GM12891 (cell line): Measurements from ENCODE around the gene KCNE1.
"Not testable (repeated sequence)": the region's sequence is repeated elsewhere in the genome, so short reads cannot be mapped to it uniquely, and the experiment has no call there.

Experiments used
- POLR2A ChIP-seq: IDR thresholded peaks from 2 replicates; pipeline ENCODE4 v1.6.1; 2011; ENCODE audit warnings: low read depth, low read length, control low read depth
- POLR2AphosphoS5 ChIP-seq: IDR thresholded peaks from 2 replicates; pipeline ENCODE4 v1.6.1; 2011; ENCODE audit warnings: low read depth, low read length, control low read depth
- SPI1 ChIP-seq: IDR thresholded peaks from 2 replicates; pipeline ENCODE4 v1.6.1; 2011; ENCODE audit warnings: low read depth, low read length, control low read depth

GRCh38 chr21:34406676-34407075 is 105.3 kb downstream of the KCNE1 start:
- not testable (repeated sequence) for TF ChIP-seq POLR2AphosphoS5, POLR2A, SPI1
